ENCODE results near the gene RABL6. TPM values are rescaled to one million over a fixed set of nuclear protein-coding genes. Genes with fewer than 3 reads are reported as not detected.

The RABL6 gene
- total RNA-seq, 2 experiments from 2014 or later = 113 to 133 TPM

- no peak overlapping the region for H3K4me2 ChIP-seq (ENCODE audit: low read length)
- TF ChIP-seq CTCF (conservative IDR thresholded peaks at IDR 0.05; ENCODE audit: low read length) (no peak), EZH2phosphoT487 (IDR thresholded peaks at IDR 0.05; ENCODE audit: borderline replicate concordance, low read depth, low read length) (no peak)
- ChIA-PET CTCF (ENCODE audit: unreplicated experiment) (no interaction called here), POLR2A (no interaction called here)
- no peaks in the 10 kb centered on the region for H3K9me2 ChIP-seq (ENCODE audit: insufficient read depth, low read length)
- H3K4me3 ChIP-seq (ENCODE audit: low read depth, low read length, poor library complexity, severe bottlenecking) = no peak overlapping the region
- no peak overlapping the region for H3K27ac ChIP-seq (ENCODE audit: low read depth, low read length, poor library complexity, severe bottlenecking)
- no peak for DNase-seq (ENCODE audit: low spot score)
- H3K79me2 ChIP-seq (ENCODE audit: insufficient read depth, low read depth, low read length) = peaks cover 9% of the 10 kb centered on the region
- peaks cover under 1% of the 10 kb centered on the region; the same call in 1 of the 2 replicates for H4K20me1 ChIP-seq (ENCODE audit: insufficient read depth, low read length)
- no peaks in the 10 kb centered on the region for H3K36me3 ChIP-seq (ENCODE audit: insufficient read depth, low read length)
- intact Hi-C loops (cut with micrococcal nuclease; ENCODE audit: unreplicated experiment) = no loop called here
- no peak overlapping the region for H2AFZ ChIP-seq (ENCODE audit: low read length)
- H3K4me1 ChIP-seq (ENCODE audit: insufficient read depth, low read length, poor library complexity, severe bottlenecking) = peaks cover 38% of the 10 kb centered on the region
- H3K9me3 ChIP-seq (ENCODE audit: low read length) = no peaks in the 10 kb centered on the region
- no TSS peak for BruUV-seq (replicated peaks)
Measured at GRCh38 chr9:136803551-136804508, 3.9 kb upstream of the RABL6 start.

GRCh38 chr9:136804509-136805206, 3.1 kb upstream of the RABL6 start:
- Histone ChIP-seq H3K79me2 (ENCODE audit: insufficient read depth, low read depth, low read length) (peaks cover 17% of the 10 kb centered on the region), H3K9me3 (ENCODE audit: low read length) (no peaks in the 10 kb centered on the region), H3K4me1 (ENCODE audit: insufficient read depth, low read length, poor library complexity, severe bottlenecking) (peaks cover 39% of the 10 kb centered on the region), H3K27ac (ENCODE audit: low read depth, low read length, poor library complexity, severe bottlenecking) (no peak overlapping the region), H3K4me2 (ENCODE audit: low read length) (no peak overlapping the region), H2AFZ (ENCODE audit: low read length) (no peak overlapping the region), H3K4me3 (ENCODE audit: low read depth, low read length, poor library complexity, severe bottlenecking) (no peak overlapping the region), H3K36me3 (ENCODE audit: insufficient read depth, low read length) (peaks cover 2% of the 10 kb centered on the region), H3K9me2 (ENCODE audit: insufficient read depth, low read length) (no peaks in the 10 kb centered on the region), H4K20me1 (ENCODE audit: insufficient read depth, low read length) (peaks cover 8% of the 10 kb centered on the region; the same call in 1 of the 2 replicates)
- ChIA-PET POLR2A (no interaction called here), CTCF (ENCODE audit: unreplicated experiment) (no interaction called here)
- no peak for DNase-seq (ENCODE audit: low spot score)
- TF ChIP-seq EZH2phosphoT487 (IDR thresholded peaks at IDR 0.05; ENCODE audit: borderline replicate concordance, low read depth, low read length) (no peak), CTCF (conservative IDR thresholded peaks at IDR 0.05; ENCODE audit: low read length) (no peak)
- BruUV-seq (replicated peaks) = no TSS peak
- intact Hi-C loops (cut with micrococcal nuclease; ENCODE audit: unreplicated experiment) = no loop called here
